Measurements from ENCODE around the gene CTU2.

DNA sequence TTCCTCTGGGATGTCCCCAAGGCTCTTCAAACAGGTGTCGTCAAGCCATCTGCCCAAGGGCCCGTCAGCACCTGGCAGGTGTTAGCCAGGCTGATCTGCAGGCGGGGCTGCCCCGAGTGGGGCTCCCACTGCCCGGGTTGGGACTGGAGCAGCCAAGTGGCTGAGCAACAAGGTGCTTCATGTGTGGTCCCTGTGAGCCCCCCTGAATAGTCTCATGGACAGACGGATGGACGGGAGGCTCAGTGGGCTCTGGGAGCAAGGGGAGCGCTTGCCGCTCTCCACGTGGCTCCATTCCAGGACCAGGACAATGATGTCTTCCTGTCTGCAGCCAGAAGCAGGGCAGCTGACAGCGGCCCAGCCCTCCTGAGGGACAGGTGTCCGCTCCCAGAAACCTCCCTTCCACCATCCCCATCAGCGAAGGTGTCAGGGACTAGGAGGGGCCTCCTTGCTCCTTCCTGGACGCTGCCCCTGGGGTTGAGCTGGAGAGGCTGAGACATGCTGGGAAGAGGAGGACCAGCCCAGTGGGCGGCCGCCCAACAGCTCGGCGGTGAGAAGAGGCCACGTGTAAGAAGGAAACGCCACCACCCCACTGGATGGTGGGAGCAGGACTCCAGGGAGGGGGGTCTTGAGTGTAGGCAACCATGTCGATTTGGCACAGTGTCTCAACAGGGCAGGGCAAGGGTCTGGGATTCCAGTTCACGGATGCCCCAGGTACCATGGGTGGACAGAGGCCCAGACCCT is 29.6 kb upstream of the CTU2 start:
- TF ChIP-seq, protein P1, sequence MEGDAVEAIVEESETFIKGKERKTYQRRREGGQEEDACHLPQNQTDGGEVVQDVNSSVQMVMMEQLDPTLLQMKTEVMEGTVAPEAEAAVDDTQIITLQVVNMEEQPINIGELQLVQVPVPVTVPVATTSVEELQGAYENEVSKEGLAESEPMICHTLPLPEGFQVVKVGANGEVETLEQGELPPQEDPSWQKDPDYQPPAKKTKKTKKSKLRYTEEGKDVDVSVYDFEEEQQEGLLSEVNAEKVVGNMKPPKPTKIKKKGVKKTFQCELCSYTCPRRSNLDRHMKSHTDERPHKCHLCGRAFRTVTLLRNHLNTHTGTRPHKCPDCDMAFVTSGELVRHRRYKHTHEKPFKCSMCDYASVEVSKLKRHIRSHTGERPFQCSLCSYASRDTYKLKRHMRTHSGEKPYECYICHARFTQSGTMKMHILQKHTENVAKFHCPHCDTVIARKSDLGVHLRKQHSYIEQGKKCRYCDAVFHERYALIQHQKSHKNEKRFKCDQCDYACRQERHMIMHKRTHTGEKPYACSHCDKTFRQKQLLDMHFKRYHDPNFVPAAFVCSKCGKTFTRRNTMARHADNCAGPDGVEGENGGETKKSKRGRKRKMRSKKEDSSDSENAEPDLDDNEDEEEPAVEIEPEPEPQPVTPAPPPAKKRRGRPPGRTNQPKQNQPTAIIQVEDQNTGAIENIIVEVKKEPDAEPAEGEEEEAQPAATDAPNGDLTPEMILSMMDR (IDR thresholded peaks at IDR 0.05) = no peak
- TF ChIP-seq POLR2AphosphoS5 (IDR thresholded peaks at IDR 0.05) (no peak), POLR2A (IDR thresholded peaks at IDR 0.05) (no peak)
